Measurements from ENCODE around the gene FBXL14.
"Not testable (repeated sequence)": the region's sequence is repeated elsewhere in the genome, so short reads cannot be mapped to it uniquely, and the experiment has no call there.

Gene FBXL14

DNA sequence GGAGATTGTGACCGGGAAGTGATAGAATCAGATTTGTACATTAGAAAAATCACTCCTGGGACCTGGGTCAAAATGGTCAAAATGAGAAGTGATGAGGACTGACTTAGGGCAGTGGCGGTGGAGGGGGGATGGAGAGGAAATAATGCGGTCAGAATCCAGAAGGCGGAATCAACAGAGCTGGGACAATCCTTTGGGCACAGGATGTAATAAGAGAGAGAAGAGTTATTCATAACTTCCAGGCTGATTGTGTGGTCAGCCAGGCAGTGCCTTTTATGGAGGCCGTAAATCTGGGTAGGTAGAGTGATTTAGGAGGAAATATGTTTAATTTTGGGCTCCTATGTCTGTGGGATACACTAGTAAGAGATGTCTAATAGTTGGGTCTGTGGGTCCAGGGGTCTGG is 21.6 kb downstream of the FBXL14 start:
- DNase-seq (ENCODE audit: low spot score): no peak

DNA sequence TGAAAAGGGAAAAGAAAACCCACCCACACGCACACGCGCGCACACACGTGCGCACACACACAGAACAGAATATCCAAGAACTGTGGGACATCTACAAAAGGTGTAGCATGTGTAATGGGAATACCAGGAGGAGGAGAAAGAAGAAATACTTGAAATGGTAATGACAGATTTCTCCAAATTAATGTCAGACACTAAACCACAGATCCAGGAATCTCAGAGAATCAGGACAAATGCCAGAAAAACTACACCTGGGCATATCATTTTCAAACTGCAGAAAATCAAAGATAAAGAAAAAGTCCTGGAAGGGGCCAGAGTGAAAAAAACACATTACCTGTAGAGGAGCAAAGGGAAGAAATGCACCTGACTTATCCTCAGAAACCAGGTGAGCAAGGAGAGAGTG is 26.5 kb downstream of the FBXL14 start:
- DNase-seq (ENCODE audit: low spot score): no peak

DNA sequence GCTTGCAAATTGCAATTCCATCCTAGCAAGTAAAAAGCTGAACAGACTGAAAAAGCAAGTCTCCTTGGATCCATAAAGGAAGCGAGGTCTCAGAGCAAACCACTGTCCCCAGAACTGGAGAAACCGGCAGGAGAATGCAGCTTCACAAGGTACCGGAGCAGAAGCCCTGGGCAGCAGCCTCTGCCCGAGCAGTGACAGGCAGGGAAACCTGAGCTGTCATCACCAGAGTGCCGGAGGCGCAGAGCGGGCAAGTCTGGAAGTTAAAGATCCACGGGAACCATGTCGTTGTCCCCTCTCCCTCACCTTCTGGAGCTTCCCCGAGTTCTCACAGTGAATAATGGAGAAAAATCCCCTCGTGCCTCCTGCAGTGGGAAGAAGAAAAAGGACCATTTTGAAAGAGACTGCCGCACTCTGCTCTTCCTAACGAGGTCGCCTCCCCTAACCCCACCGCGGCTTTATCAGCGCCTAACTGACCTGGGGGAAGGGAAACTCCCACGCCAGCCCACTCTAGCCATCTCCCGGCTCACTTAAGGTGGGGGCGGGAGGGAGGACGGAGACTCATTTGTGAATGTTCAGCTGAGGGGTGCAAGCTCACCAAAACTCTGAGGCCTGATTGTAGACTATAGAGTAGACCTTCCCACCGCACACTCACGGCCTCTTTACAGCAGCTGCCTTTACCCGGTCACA is 27.8 kb downstream of the FBXL14 start:
- DNase-seq (ENCODE audit: low spot score): no peak

DNA sequence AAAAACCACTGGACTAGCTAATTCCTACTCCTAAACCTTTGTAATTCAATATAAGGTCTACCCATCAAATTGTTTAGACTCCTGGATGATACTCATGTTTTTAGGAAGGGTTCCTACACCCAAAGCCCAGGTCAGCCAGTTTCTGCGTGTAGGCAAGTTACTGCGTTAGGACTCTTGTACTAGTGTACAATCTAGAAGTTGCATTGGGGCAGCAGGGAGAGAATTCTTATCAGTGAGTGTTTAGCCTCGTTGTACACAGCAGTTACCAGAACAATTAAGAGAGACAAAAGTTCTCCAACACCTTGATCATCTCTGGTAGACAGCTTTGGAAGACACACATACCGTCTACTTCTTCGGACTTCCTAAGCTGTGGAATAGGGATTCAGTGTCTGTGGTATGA is 29.2 kb downstream of the FBXL14 start:
- no peak for DNase-seq (ENCODE audit: low spot score)

DNA sequence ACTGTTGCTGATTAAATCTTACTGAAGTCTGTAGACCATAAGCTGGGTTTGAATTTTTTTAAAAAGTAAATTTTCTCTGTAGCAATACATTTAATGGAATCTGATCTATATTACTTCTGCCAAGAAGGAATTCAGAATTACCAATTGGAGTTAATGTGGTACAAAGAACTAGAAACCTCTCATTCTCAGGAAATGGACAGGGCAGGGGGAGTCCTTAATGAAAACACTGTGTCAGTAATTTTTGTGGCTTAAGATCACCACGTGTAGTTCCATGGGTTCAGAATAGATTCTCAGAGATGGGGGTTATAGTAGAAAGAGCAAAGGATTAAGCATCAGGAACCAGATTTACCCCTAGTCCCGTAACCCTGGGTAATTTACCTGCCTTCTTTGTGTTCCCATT is 30.3 kb downstream of the FBXL14 start:
- DNase-seq (ENCODE audit: low spot score): no peak

DNA sequence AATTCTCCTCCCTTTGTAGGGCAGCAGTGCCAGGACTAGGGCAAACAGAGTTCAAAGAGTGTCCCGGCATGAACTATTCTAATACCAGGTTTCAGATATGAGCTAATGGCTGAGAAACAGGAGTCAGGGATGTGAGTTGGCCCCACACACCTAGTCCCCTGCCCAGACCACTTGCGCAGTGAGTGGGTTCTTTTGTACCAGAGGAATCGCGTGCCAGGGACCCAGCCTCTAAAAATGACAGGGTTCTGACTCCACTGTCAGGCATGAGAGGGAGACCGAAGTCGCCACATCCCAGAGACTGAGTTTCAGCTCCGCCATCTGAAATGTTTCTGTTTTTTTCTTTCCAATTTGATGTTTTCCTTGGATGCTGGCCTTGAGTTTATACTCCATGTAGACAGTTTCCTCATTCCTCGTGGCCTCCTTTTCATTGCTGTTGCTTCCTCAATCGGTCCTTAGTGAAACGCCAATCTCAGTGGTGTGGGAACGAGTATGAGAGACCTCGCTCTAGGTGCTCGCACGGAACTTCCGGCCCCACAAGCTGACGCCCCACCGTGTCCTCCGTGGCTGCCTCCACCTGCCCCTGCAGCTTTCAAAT is 31.5 kb downstream of the FBXL14 start:
- no peak for DNase-seq (ENCODE audit: low spot score)

DNA sequence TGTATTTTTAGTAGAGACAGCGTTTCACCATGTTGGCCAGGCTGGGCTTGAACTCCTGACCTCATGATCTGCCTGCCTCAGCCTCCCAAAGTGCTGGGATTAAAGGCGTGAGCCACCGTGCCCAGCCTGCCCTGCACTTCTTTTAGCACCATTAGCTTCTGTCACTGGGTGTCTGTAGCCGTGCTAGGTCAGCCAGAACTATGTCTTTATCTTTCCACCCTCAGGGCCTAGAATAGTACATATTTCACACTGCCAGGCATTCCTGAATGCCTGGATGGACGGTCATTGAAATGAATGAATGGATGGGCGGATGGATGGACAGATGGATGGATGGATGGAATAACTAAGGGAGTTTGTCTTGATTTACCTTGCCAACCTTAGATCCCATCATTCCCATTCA is 33.7 kb downstream of the FBXL14 start:
- DNase-seq (ENCODE audit: low spot score): no peak

DNA sequence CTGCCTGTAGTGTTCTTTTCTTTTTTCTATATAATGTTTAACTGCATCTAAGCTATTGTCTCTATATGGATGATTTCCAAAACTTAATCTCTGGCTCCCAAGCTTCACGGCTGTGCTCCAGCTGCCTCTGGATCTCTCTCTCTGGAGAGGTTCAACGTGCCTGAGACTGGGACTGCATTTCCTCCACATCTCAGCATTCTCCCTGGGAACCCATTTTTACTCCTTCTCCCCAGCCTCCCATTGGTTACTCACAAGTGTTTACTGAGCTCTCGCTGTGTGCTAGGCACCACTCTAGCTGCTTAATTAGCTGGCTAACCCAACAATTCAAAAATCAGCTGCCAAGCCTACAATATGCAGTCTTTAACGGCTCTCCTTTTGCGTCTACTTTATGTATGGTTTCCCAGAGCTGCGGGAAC is 34.7 kb downstream of the FBXL14 start:
- no peak for DNase-seq (ENCODE audit: low spot score)

DNA sequence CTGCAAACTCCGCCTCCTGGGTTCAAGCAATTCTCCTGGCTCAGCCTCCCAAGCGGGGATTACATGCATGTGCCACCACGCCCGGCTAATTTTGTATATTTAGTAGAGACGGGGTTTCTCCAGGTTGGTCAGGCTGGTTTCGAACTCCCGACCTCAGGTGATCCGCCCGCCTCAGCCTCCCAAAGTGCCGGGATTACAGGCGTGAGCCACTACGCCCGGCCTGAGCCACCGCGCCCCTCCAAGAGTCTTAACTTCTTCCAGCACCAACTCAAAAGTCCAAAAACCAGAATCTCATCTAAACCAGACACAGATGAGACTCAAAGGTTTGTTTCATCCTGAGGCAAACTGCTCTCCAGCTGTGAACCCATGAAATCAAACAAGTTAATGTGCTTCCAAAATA is 36.3 kb downstream of the FBXL14 start:
- DNase-seq (ENCODE audit: low spot score): not testable (repeated sequence)

DNA sequence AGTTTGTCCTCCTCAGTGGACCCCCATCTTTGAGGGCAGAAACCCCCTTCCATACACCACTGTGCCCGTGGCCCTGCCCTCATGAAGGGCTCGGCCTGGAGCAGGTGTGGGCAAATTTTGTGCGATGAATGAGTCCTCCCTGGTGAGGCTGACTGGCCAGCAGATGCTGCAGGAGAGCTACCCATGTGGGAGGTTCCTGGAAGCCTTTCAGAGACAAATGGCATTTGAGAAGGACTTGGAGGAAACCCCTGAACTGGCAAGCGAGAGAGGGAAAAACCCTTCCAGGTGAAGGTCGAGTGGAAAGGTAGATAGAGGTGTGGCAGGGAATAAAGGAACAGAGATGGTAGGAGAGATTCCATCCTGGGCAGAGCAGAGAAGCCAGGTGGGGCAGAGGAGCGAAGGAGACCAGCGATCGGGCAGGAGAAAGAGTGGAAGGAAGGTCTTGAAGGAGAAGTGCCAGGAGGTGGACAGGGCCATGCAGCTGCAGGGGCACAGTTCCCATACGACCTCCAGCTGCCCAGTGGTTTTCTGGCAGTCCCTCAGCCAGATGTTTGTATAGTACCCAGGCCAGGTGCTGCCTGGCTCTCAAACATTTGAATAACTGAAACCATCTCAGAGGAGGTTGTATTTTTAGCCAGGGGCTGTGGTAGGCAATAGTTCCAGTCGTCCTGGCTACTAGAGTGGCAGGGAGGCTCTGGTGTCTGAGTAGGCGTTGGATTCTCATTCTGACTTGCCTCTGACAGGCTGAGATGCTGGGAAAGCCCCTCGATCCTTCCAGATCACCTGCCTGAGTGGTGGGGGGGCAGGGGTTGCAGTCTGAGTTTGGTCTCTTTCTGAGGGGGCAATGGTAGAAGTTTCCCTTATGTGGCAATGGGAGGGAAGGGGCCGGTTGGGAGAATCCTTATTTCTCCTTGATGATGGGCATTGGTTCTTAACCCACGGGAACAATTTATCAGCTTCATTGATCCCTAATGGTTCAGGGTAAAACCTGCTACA is 40.1 kb downstream of the FBXL14 start:
- no peak for DNase-seq (ENCODE audit: low spot score)

DNA sequence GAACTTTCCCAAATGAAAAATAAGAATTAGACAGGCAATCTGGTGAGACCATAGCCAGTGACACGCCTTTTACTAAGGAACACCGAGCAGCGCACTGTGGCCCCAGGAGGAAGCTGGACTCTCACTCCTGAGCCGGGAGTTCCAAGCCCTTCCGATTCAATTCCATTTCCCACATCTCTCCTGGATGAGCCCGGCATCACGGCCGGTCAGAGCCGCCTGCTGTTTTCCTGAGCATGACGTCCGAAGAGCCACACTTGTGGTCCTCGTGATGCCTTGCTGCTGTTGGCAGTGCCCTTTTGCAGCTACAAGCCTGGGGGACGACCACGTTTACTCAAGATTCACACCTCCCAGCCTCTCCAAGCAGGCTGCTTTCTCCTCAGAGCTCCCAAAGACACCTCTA is 40.8 kb downstream of the FBXL14 start:
- DNase-seq (ENCODE audit: low spot score): no peak

DNA sequence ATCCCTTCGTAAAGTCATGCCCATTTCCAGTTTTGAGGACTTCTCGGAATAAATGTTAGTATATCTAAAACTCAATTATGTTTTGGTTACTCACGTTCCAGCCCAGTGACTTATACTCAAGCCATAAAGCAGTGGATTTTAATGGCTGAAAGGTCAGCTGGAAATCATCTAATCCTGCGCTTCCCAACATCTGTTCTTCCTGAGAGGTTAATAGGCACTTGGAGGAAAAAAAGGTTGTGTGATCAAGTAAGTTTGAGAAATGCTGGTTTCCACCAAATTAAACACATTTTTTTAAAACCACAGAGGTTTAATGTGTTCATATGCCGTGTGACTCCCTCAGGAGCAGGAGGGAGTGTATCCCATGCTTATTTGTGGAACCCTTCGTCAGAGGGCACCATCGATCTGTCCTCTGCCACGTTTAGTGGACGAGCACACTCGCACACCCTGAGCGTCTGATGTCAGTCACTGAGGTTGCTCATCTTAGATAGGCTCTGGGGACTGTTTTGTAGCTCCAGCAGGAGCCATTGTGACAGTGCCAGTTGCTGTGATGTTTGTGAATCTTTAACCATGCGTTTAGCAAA is 41.4 kb downstream of the FBXL14 start:
- no peak for DNase-seq (ENCODE audit: low spot score)

DNA sequence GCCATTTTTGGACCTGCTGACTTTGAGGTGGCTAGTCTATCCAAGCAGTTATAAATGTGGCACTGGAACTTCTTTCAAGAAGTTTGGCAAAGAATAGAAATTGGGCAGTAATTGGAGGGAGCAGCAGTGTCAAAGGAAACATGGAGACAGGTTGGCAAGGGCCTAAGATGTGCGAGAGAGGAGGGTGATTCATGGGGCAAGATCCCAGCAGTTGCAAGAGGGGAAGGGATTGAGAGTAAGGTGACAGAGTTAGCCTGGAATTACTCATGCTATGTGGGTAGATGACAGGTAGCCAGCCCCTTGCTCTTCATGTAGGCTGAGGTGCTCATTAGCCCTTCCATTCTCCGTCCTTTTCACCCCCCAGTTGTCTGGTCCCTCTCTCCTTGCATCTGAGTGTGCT is 42.2 kb downstream of the FBXL14 start:
- no peak for DNase-seq (ENCODE audit: low spot score)

DNA sequence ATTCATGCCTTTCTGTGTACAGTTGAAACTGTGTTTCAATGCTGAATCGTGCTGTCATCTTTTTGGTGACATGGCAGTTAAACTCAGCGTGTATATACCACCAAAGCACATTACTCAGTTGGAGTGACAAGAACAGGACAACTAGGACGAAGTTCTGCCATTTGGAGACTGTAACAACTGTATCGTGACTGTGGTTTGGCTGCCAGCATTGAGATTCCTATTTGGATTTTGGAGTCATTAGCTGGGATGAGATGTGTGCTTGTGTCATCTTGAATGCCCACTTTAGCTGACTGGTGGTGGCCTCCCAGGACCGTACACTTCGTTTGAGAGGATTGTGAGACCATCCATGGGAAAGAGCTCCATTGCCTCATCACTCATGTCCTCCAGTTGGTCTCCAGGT is 42.9 kb downstream of the FBXL14 start:
- no peak for DNase-seq (ENCODE audit: low spot score)

DNA sequence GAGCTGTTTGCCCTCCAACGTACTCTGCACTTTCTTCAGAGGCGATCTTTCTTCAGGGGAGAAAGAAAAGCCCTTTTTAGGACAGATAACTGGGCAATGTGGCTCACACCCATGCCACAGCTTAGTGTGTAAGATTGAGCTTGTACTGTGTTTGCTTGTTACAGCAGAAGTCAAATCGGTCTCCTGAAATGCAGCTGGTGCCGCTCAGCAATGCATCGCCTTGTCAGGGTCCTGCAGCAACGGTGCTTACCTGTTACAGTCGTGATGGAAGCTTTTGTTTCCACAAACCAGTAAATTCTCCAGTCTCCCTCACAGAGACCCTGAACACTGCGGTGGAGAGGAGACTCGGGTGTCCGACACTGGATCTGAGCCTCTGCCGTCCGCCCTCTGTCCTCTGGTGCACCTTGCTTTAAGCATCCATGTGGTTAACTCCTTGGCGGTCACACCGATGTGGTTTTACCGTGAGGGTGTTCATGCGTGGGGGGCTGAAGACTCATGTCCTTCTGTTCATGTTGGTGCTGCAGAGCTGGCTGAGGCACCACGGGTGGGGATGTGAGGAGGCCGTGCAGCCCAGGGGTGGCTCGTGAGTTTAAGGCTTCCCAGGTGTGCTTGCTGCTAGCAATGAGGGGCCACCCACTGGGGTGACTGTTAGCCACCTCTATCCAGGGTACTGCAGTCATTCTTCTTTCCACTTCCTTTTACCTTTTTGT is 47.3 kb downstream of the FBXL14 start:
- DNase-seq (ENCODE audit: low spot score): no peak

DNA sequence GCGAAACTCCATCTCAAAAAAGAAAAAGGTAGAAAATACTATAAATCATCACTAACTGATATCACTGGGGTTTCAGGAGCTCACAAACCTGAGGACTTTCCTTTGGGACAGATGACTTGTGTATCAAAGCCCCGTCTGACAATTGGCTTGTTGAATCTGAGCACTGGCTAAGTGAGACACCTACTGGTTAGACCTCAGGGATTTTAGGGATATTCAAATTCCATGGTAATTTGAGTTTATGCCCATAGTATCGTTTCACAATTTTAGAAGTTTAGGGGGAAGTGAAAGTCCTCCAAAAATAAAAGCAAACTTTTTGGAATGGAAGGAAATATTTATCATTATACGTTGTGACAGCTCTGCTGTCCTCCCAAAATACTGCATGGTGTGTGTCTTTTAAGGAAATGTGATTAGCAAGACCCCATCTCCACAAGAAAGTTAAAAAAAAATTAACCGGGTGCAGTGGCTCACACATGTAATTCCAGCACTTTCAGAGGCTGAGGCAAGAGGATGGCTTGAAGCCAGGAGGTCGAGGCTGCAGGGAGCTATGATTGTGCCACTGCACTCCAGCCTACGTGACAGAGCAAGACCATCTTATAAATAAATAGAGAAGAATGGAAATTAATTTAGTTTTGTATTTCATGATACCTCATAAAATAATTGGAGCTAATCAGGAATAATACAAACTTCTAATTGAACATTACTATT is 49.2 kb downstream of the FBXL14 start:
- DNase-seq (ENCODE audit: low spot score): peak; percentile 15

DNA sequence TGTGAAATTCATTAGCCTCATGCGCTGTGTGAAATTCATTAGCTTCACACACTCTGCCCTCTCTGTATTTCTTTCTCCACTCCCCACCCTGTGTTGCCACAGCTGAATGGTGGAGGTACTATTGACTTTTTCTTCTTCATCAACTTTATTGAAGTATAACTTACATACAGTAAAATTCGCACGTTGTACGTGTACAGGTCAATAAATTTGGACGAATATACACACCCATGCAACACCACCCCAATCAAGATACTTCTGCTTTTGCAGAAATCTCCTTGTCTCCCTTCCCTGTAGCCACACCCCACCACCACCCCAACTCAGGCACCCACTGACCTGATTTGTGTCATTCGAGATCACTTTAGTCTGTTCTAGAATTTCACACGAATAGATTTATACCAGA is 51.8 kb downstream of the FBXL14 start:
- DNase-seq (ENCODE audit: low spot score): no peak

DNA sequence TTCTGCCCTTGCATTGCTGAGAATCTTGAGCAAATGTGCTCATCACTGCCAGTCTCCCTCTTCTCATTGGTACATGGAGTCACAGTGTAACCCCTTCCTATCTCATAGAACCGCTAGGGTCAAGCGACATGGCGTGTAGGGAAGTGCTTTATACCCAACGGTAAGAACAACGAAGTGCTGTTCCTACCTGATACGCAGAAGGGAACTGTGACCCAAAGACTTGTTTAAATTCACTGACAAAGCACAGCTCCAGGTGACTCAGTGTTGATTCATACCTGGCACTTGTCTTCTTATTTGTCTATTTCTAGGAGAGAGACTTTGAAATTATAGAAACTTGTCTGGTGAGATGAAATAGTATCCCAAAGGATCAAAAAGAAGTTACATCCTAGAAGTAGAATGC is 53.7 kb downstream of the FBXL14 start:
- no peak for DNase-seq (ENCODE audit: low spot score)

DNA sequence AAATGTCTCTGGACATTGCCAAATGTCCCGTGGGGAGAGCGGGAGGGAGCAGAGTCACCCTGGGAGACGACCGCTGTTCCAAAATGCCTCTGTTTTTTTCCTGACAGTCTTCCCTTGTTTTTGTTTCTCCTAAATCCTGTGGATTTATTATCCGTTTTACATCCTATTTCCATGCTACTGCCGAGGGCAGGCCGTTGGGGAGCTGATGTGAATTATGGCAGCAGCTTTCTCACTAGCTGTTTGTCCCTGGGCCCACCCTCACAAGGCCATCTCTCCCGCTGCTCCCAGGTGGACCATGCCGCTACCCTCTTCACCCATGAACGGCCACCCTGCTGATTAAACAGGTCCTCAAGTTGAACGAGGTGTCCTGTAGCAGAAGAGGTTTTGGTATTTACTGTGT is 55.2 kb downstream of the FBXL14 start:
- no peak for DNase-seq (ENCODE audit: low spot score)

DNA sequence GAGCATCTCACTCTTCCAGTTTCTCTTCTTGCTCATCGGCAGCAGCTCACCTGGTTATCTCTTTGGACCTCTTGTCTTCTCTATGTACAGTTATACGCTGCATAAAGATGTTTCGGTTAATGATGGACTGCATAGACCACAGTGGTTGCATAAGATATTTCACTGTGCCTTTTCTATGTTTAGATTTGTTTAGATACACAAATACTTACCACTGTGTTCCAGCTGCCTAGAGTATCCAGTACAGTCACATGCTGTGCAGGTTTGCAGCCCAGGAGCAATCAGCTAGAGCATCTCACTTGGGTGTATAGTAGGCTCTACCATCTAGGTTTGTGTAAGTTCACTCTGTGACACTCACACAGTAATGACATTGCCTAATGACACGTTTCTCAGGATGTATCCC is 57.6 kb downstream of the FBXL14 start:
- DNase-seq (ENCODE audit: low spot score): no peak

DNA sequence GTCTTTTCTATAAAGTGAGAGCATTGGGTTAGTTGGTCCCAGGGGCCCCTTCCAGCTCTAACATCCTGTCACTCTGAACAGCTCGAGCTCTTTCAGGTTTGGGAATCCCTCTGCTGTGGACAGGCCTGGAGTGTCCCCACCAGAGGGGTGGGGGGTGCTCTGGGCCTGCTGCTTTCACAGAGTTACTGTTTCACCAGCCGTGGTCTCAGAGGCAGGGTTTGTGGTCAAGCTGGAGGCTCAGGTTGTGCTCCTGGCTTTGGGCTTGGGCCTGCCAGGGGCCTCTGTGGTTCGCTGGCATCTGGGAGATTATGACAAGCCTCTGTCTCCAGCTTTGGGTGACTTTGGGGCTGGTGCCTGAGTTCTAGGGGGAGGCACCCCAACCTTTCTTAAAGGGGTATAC is 59.6 kb downstream of the FBXL14 start:
- DNase-seq (ENCODE audit: low spot score): no peak
